Measurements from ENCODE around the gene DYNC2I2. TPM values are rescaled to one million over a fixed set of nuclear protein-coding genes. Genes with fewer than 3 reads are reported as not detected.
A peak's percentile ranks its signal among the peaks of the same experiment; 100 is the strongest.
"Not testable (repeated sequence)": the region's sequence is repeated elsewhere in the genome, so short reads cannot be mapped to it uniquely, and the experiment has no call there.

Gene DYNC2I2
- total and polyA plus RNA-seq, 2 donors = 37.5 to 56.1 TPM

DNA sequence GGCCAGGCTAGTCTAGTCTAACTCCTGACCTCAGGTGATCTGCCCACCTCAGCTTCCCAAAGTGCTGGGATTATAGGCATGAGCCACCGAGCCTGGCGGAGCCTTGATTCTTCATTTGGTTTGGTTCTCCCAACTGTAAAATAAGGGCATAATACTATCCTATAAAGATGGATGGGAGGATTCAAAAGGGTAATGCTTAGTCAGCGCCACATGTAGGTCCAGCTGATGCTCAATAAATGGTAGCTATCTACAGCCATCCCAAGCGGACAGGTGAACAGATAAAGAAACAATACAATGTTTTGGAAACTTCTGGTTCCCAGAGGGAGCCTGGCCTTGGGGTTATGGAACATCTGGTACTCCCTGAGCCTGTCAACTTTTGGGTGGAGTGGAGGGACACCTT is 18.7 kb upstream of the DYNC2I2 start:
- DNase-seq (ENCODE audit: low read depth in 6 of 9, low spot score in 9 of 9) = no peak
- Histone ChIP-seq H3K27ac (ENCODE audit: low read depth in 1 of 2, low read length in 1 of 2) (no peak overlapping the region), H3K4me3 (ENCODE audit: low read length in 2 of 2) (no peak overlapping the region), H3K9me3 (ENCODE audit: control insufficient read depth in 2 of 2, insufficient read depth in 1 of 2, low read length in 1 of 2) (no peaks in the 10 kb centered on the region), H3K27me3 (ENCODE audit: control insufficient read depth in 2 of 2, insufficient read depth in 1 of 2, low read length in 1 of 2) (no peaks in the 10 kb centered on the region), H3K4me1 (ENCODE audit: control insufficient read depth in 2 of 2, insufficient read depth in 2 of 2, low read length in 2 of 2) (no peaks in the 10 kb centered on the region), H3K36me3 (ENCODE audit: control insufficient read depth in 2 of 2, insufficient read depth in 2 of 2, low read length in 1 of 2) (no peaks in the 10 kb centered on the region)
- 99% methylated on average over 4 of the region's 4 CpGs for WGBS

DNA sequence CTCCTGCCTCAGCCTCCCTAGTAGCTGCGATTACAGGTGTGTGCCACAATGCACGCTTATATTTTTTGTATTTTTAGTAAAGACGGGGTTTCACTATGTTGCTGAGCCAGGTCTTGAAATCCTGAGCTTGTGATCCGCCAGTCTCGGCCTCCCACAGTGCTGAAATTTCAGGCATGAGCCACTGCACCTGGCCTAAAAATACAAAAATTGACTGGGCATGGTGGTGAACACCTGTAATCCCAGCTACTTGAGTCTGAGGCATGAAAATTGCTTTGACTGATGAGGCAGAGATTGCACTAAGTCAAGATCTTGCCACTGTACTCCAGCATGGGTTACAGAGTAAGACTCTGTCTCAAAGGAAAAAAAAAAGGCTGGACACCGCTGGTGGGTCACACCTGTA is 13.1 kb upstream of the DYNC2I2 start:
- H3K4me1 ChIP-seq (ENCODE audit: control insufficient read depth in 2 of 2, insufficient read depth in 2 of 2, low read length in 2 of 2) = no peaks in the 10 kb centered on the region
- no peaks in the 10 kb centered on the region for H3K36me3 ChIP-seq (ENCODE audit: control insufficient read depth in 2 of 2, insufficient read depth in 2 of 2, low read length in 1 of 2)
- H3K9me3 ChIP-seq (ENCODE audit: control insufficient read depth in 2 of 2, insufficient read depth in 1 of 2, low read length in 1 of 2) = no peaks in the 10 kb centered on the region
- DNase-seq (ENCODE audit: low read depth in 6 of 9, low spot score in 9 of 9) = no peak
- WGBS = 97% methylated on average over 6 of the region's 6 CpGs
- no peaks in the 10 kb centered on the region for H3K27me3 ChIP-seq (ENCODE audit: control insufficient read depth in 2 of 2, insufficient read depth in 1 of 2, low read length in 1 of 2)
- no peak overlapping the region for H3K4me3 ChIP-seq (ENCODE audit: low read length in 2 of 2)
- no peak overlapping the region for H3K27ac ChIP-seq (ENCODE audit: low read depth in 1 of 2, low read length in 1 of 2)

GRCh38 chr9:128666481-128666941 is 9.9 kb upstream of the DYNC2I2 start:
- H3K27me3 ChIP-seq (ENCODE audit: control insufficient read depth in 2 of 2, insufficient read depth in 1 of 2, low read length in 1 of 2); DNase-seq (ENCODE audit: low read depth in 6 of 9, low spot score in 9 of 9); H3K9me3 ChIP-seq (ENCODE audit: control insufficient read depth in 2 of 2, insufficient read depth in 1 of 2, low read length in 1 of 2); H3K27ac ChIP-seq (ENCODE audit: low read depth in 1 of 2, low read length in 1 of 2); H3K4me1 ChIP-seq (ENCODE audit: control insufficient read depth in 2 of 2, insufficient read depth in 2 of 2, low read length in 2 of 2); H3K4me3 ChIP-seq (ENCODE audit: low read length in 2 of 2); H3K36me3 ChIP-seq (ENCODE audit: control insufficient read depth in 2 of 2, insufficient read depth in 2 of 2, low read length in 1 of 2): not testable (repeated sequence)
- 98% methylated on average over 8 of the region's 8 CpGs for WGBS

GRCh38 chr9:128657796-128658195 is 1.1 kb upstream of the DYNC2I2 start:
- no peaks in the 10 kb centered on the region for H3K27me3 ChIP-seq (ENCODE audit: control insufficient read depth in 2 of 2, insufficient read depth in 1 of 2, low read length in 1 of 2)
- peaks cover 0 to 2% of the 10 kb centered on the region in 2 donors for H3K36me3 ChIP-seq (ENCODE audit: control insufficient read depth in 2 of 2, insufficient read depth in 2 of 2, low read length in 1 of 2)
- no peak overlapping the region for H3K27ac ChIP-seq (ENCODE audit: low read depth in 1 of 2, low read length in 1 of 2)
- no peak for DNase-seq (ENCODE audit: low read depth in 6 of 9, low spot score in 9 of 9)
- H3K4me1 ChIP-seq (ENCODE audit: control insufficient read depth in 2 of 2, insufficient read depth in 2 of 2, low read length in 2 of 2) = peaks cover 4 to 10% of the 10 kb centered on the region in 2 donors
- H3K4me3 ChIP-seq (ENCODE audit: low read length in 2 of 2) = no peak overlapping the region
- H3K9me3 ChIP-seq (ENCODE audit: control insufficient read depth in 2 of 2, insufficient read depth in 1 of 2, low read length in 1 of 2) = peaks cover 0 to 4% of the 10 kb centered on the region in 2 donors
- WGBS = over 99% methylated on average over 3 of the region's 3 CpGs

DNA sequence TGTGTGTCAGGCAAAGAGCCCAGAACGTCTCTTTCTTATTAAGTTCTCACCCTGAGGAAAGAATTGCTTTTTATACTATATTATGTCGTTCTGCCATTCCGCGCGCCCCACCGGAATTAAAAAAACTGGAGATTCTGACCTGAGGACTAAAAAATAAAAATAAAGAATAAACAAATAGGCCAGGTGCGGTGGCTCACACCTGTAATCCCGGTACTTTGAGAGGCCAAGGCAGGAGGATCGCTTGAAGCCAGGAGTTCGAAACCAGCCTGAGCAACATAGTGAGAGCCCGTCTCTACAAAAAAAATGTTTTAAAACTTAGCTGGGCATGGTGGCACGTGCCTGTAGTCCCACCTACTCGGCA is 677 bp upstream of the DYNC2I2 start:
- Histone ChIP-seq H3K9me3 (ENCODE audit: control insufficient read depth in 2 of 2, insufficient read depth in 1 of 2, low read length in 1 of 2) (peaks cover 0 to 4% of the 10 kb centered on the region in 2 donors), H3K36me3 (ENCODE audit: control insufficient read depth in 2 of 2, insufficient read depth in 2 of 2, low read length in 1 of 2) (peaks cover 0 to 2% of the 10 kb centered on the region in 2 donors), H3K27ac (ENCODE audit: low read depth in 1 of 2, low read length in 1 of 2) (peak overlapping the region; percentile 90 to 100), H3K4me1 (ENCODE audit: control insufficient read depth in 2 of 2, insufficient read depth in 2 of 2, low read length in 2 of 2) (peaks cover 4 to 10% of the 10 kb centered on the region in 2 donors), H3K4me3 (ENCODE audit: low read length in 2 of 2) (peak overlapping the region; percentile 70 to 79), H3K27me3 (ENCODE audit: control insufficient read depth in 2 of 2, insufficient read depth in 1 of 2, low read length in 1 of 2) (no peaks in the 10 kb centered on the region)
- 98% methylated on average over 13 of the region's 13 CpGs for WGBS
- no peak for DNase-seq (ENCODE audit: low read depth in 6 of 9, low spot score in 9 of 9)

DNA sequence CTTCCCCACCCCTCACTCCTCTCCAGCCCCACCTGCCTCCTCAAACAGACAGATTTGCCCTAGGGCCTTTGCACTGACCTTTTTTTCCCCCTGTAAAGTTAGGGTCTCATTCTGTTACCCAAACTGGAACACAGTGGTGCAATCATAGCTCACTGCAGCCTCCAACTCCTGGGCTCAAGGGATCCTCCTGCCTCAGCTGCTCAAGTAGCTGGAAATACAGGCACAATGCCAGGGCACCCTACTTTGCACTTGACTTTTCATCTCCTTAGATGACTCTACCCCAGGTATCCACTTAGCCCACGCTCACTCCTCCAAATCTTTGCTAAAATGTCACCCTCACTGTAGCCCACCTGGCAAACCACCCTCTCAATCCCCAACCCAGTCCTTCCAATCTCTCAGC is 2.2 kb downstream of the DYNC2I2 start:
- WGBS = 100% methylated on average over 1 of the region's 1 CpG
- no peak for DNase-seq (ENCODE audit: low read depth in 6 of 9, low spot score in 9 of 9)
- no peaks in the 10 kb centered on the region for H3K27me3 ChIP-seq (ENCODE audit: control insufficient read depth in 2 of 2, insufficient read depth in 1 of 2, low read length in 1 of 2)

GRCh38 chr9:128653908-128654307 is 2.7 kb downstream of the DYNC2I2 start:
- Histone ChIP-seq H3K4me3 (ENCODE audit: low read length in 2 of 2) (no peak overlapping the region), H3K4me1 (ENCODE audit: control insufficient read depth in 2 of 2, insufficient read depth in 2 of 2, low read length in 2 of 2) (peaks cover 4 to 10% of the 10 kb centered on the region in 2 donors), H3K27me3 (ENCODE audit: control insufficient read depth in 2 of 2, insufficient read depth in 1 of 2, low read length in 1 of 2) (no peaks in the 10 kb centered on the region), H3K9me3 (ENCODE audit: control insufficient read depth in 2 of 2, insufficient read depth in 1 of 2, low read length in 1 of 2) (peaks cover 0 to 4% of the 10 kb centered on the region in 2 donors), H3K27ac (ENCODE audit: low read depth in 1 of 2, low read length in 1 of 2) (no peak overlapping the region), H3K36me3 (ENCODE audit: control insufficient read depth in 2 of 2, insufficient read depth in 2 of 2, low read length in 1 of 2) (peaks cover 2 to 5% of the 10 kb centered on the region in 2 donors)
- no peak for DNase-seq (ENCODE audit: low read depth in 6 of 9, low spot score in 9 of 9)
- 96% methylated on average over 8 of the region's 8 CpGs for WGBS

More for the DNA sequence above, 2.2 kb downstream of the DYNC2I2 start:
- H3K4me3 ChIP-seq (ENCODE audit: low read length in 2 of 2) = no peak overlapping the region
- no peak overlapping the region for H3K27ac ChIP-seq (ENCODE audit: low read depth in 1 of 2, low read length in 1 of 2)
- H3K9me3 ChIP-seq (ENCODE audit: control insufficient read depth in 2 of 2, insufficient read depth in 1 of 2, low read length in 1 of 2) = peaks cover 0 to 4% of the 10 kb centered on the region in 2 donors
- H3K4me1 ChIP-seq (ENCODE audit: control insufficient read depth in 2 of 2, insufficient read depth in 2 of 2, low read length in 2 of 2) = peaks cover 4 to 10% of the 10 kb centered on the region in 2 donors
- H3K36me3 ChIP-seq (ENCODE audit: control insufficient read depth in 2 of 2, insufficient read depth in 2 of 2, low read length in 1 of 2) = peaks cover 2 to 5% of the 10 kb centered on the region in 2 donors

DNA sequence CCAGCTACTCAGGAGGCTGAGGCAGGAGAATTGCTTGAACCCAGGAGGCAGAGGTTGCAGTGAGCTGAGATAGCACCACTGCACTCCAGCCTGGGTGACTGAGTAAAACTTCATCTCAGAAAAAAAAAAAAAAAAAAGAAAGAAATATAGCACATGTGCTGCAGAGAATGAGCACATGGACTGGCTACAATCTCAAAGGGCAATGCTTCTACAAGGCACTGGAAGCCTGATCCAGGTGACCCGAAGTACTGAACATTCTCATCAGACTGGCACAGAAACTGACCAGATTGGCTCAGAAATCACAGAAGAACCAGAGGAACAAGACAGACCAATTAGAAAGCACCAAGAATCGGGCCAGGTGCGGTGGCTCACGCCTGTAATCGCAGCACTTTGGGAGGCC is 4.8 kb downstream of the DYNC2I2 start:
- H3K27ac ChIP-seq (ENCODE audit: low read depth in 1 of 2, low read length in 1 of 2) = no peak overlapping the region
- WGBS = 99% methylated on average over 5 of the region's 5 CpGs
- no peak for DNase-seq (ENCODE audit: low read depth in 6 of 9, low spot score in 9 of 9)
- H3K36me3 ChIP-seq (ENCODE audit: control insufficient read depth in 2 of 2, insufficient read depth in 2 of 2, low read length in 1 of 2) = peaks cover 5 to 6% of the 10 kb centered on the region in 2 donors
- H3K4me1 ChIP-seq (ENCODE audit: control insufficient read depth in 2 of 2, insufficient read depth in 2 of 2, low read length in 2 of 2) = peaks cover 4 to 5% of the 10 kb centered on the region in 2 donors
- H3K27me3 ChIP-seq (ENCODE audit: control insufficient read depth in 2 of 2, insufficient read depth in 1 of 2, low read length in 1 of 2) = no peaks in the 10 kb centered on the region
- peaks cover 0 to 4% of the 10 kb centered on the region in 2 donors for H3K9me3 ChIP-seq (ENCODE audit: control insufficient read depth in 2 of 2, insufficient read depth in 1 of 2, low read length in 1 of 2)
- H3K4me3 ChIP-seq (ENCODE audit: low read length in 2 of 2) = no peak overlapping the region

- WGBS = 95% methylated on average over 9 of the region's 9 CpGs
- peak in 7 of 9 donors; percentile 11 to 68 (median 32) for DNase-seq (ENCODE audit: low read depth in 6 of 9, low spot score in 9 of 9)
- not testable (repeated sequence) for H3K9me3 ChIP-seq (ENCODE audit: control insufficient read depth in 2 of 2, insufficient read depth in 1 of 2, low read length in 1 of 2); H3K4me1 ChIP-seq (ENCODE audit: control insufficient read depth in 2 of 2, insufficient read depth in 2 of 2, low read length in 2 of 2); H3K27me3 ChIP-seq (ENCODE audit: control insufficient read depth in 2 of 2, insufficient read depth in 1 of 2, low read length in 1 of 2); H3K36me3 ChIP-seq (ENCODE audit: control insufficient read depth in 2 of 2, insufficient read depth in 2 of 2, low read length in 1 of 2); H3K4me3 ChIP-seq (ENCODE audit: low read length in 2 of 2); H3K27ac ChIP-seq (ENCODE audit: low read depth in 1 of 2, low read length in 1 of 2)
Observed at GRCh38 chr9:128648206-128648605, 8.4 kb downstream of the DYNC2I2 start.
